NCI-H69 (cell line): Measurements from ENCODE around the gene PACS2.
"Not testable (repeated sequence)": the region's sequence is repeated elsewhere in the genome, so short reads cannot be mapped to it uniquely, and the experiment has no call there.

Experiments used
- DNase-seq: peaks from one replicate; lab custom pipeline; 2025; lab: John Stamatoyannopoulos, UW

Gene PACS2

GRCh38 chr14:105288936-105289335, 25.6 kb upstream of the PACS2 start:
- DNase-seq: not testable (repeated sequence)

GRCh38 chr14:105290621-105291346, 23.8 kb upstream of the PACS2 start:
- no peak for DNase-seq

- no peak for DNase-seq
These were observed 21.5 kb upstream of the PACS2 start for GRCh38 chr14:105292826-105293711.

GRCh38 chr14:105294142-105294597, 20.4 kb upstream of the PACS2 start:
- DNase-seq: peak; percentile 83

GRCh38 chr14:105297311-105297710, 17.2 kb upstream of the PACS2 start:
- DNase-seq: not testable (repeated sequence)

GRCh38 chr14:105299654-105300541, 14.7 kb upstream of the PACS2 start:
- peak; percentile 70 for DNase-seq

GRCh38 chr14:105300542-105301102, 13.9 kb upstream of the PACS2 start, which contains the start of gene BRF1:
BRF1 (minus strand) TSS chr14:105301001; CDS start chr14:105300629, 372 bp downstream.
- DNase-seq: no peak

- peak; percentile 99 for DNase-seq
These were observed 13.2 kb upstream of the PACS2 start for GRCh38 chr14:105301103-105301914.

GRCh38 chr14:105301915-105302249, 12.7 kb upstream of the PACS2 start:
- not testable (repeated sequence) for DNase-seq

- no peak for DNase-seq
These were observed 10.6 kb upstream of the PACS2 start for GRCh38 chr14:105303949-105304348.

- no peak for DNase-seq
These were observed 10.0 kb upstream of the PACS2 start for GRCh38 chr14:105304565-105304964.

- DNase-seq: no peak
These were observed 9.2 kb upstream of the PACS2 start for GRCh38 chr14:105305345-105305744.

GRCh38 chr14:105305791-105306190, 8.8 kb upstream of the PACS2 start:
- DNase-seq: no peak

- no peak for DNase-seq
These were observed 7.4 kb upstream of the PACS2 start for GRCh38 chr14:105307052-105307727.

GRCh38 chr14:105309371-105309770, 5.2 kb upstream of the PACS2 start:
- DNase-seq: no peak

GRCh38 chr14:105311838-105312237, 2.7 kb upstream of the PACS2 start:
- DNase-seq: no peak

GRCh38 chr14:105312973-105313372, 1.6 kb upstream of the PACS2 start:
- no peak for DNase-seq

GRCh38 chr14:105313381-105314286, 914 bp upstream of the PACS2 start:
- DNase-seq: peak; percentile 81

GRCh38 chr14:105315211-105315721, 718 bp downstream of the PACS2 start:
- peak; percentile 79 for DNase-seq
